ENCODE results near the gene UQCRHL. TPM values are rescaled to one million over a fixed set of nuclear protein-coding genes. Genes with fewer than 3 reads are reported as not detected.

Gene UQCRHL
- total RNA-seq, 1 donor from 2014 or later = 2.4 TPM

- Mint-ChIP-seq H3K27me3 (ENCODE audit: unreplicated experiment) (peaks cover 5% of the 10 kb centered on the region), H3K4me1 (ENCODE audit: unreplicated experiment) (peaks cover 26% of the 10 kb centered on the region), H3K36me3 (ENCODE audit: low read depth, unreplicated experiment) (no peaks in the 10 kb centered on the region), H3K9me3 (ENCODE audit: unreplicated experiment) (no peaks in the 10 kb centered on the region), H3K27ac (ENCODE audit: unreplicated experiment) (no peak overlapping the region), H3K4me3 (ENCODE audit: unreplicated experiment) (no peak overlapping the region)
- DNase-seq (ENCODE audit: low spot score) = no peak
- TF ChIP-seq, protein P1, sequence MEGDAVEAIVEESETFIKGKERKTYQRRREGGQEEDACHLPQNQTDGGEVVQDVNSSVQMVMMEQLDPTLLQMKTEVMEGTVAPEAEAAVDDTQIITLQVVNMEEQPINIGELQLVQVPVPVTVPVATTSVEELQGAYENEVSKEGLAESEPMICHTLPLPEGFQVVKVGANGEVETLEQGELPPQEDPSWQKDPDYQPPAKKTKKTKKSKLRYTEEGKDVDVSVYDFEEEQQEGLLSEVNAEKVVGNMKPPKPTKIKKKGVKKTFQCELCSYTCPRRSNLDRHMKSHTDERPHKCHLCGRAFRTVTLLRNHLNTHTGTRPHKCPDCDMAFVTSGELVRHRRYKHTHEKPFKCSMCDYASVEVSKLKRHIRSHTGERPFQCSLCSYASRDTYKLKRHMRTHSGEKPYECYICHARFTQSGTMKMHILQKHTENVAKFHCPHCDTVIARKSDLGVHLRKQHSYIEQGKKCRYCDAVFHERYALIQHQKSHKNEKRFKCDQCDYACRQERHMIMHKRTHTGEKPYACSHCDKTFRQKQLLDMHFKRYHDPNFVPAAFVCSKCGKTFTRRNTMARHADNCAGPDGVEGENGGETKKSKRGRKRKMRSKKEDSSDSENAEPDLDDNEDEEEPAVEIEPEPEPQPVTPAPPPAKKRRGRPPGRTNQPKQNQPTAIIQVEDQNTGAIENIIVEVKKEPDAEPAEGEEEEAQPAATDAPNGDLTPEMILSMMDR (IDR thresholded peaks at IDR 0.05; ENCODE audit: unreplicated experiment) = no peak
Observed at GRCh38 chr1:15799928-15800835, 7.3 kb downstream of the UQCRHL start.

GRCh38 chr1:15799004-15799867 lies 8.2 kb downstream of the UQCRHL start:
- Mint-ChIP-seq H3K27me3 (ENCODE audit: unreplicated experiment) (peaks cover 5% of the 10 kb centered on the region), H3K27ac (ENCODE audit: unreplicated experiment) (no peak overlapping the region), H3K36me3 (ENCODE audit: low read depth, unreplicated experiment) (no peaks in the 10 kb centered on the region), H3K4me1 (ENCODE audit: unreplicated experiment) (peaks cover 26% of the 10 kb centered on the region), H3K4me3 (ENCODE audit: unreplicated experiment) (peak overlapping the region; percentile 34), H3K9me3 (ENCODE audit: unreplicated experiment) (no peaks in the 10 kb centered on the region)
- no peak for DNase-seq (ENCODE audit: low spot score)
- TF ChIP-seq, protein P1 (IDR thresholded peaks at IDR 0.05; ENCODE audit: unreplicated experiment) = no peak

DNA sequence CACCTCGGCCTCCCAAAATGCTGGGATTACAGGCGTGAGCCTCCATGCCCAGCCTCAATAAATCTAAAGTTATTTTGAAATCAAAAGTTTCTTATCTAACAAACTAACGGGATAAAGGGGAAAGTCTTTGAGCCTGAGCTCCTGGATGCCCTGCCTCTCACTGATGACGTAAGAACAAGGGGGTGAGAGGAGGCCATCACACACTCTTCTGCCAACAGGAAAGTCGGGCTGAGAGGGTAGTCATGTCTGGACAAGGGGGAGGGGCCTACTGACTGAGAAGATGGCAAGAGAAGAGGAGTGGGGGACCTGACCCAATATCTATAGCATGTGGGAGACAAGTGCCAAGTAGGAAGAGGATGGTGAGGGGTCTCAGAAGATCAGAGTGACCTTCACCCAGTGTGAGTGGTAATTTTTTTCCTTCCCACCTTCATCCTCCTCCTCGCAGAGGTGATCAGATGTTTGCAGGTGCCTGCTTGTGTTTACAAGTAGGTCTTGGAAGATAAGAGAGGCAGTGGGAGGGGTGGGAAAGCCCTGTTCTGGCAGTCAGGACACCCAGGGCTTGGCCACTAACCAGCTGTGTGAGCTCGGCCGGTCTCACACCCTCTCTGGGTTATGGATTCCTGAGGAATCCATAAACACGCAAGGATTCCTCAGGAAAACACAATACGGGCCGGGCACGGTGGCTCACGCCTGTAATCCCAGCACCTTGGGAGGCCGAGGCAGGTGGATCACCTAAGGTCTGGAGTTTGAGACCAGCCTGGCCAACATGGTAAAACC lies 9.6 kb downstream of the UQCRHL start:
- no peak overlapping the region for H3K4me3 Mint-ChIP-seq (ENCODE audit: unreplicated experiment)
- H3K4me1 Mint-ChIP-seq (ENCODE audit: unreplicated experiment) = peaks cover 26% of the 10 kb centered on the region
- DNase-seq (ENCODE audit: low spot score) = no peak
- H3K36me3 Mint-ChIP-seq (ENCODE audit: low read depth, unreplicated experiment) = no peaks in the 10 kb centered on the region
- H3K9me3 Mint-ChIP-seq (ENCODE audit: unreplicated experiment) = no peaks in the 10 kb centered on the region
- H3K27ac Mint-ChIP-seq (ENCODE audit: unreplicated experiment) = no peak overlapping the region
- TF ChIP-seq, protein P1 (IDR thresholded peaks at IDR 0.05; ENCODE audit: unreplicated experiment) = no peak
- H3K27me3 Mint-ChIP-seq (ENCODE audit: unreplicated experiment) = peaks cover 5% of the 10 kb centered on the region

- TF ChIP-seq, protein P1 (IDR thresholded peaks at IDR 0.05; ENCODE audit: unreplicated experiment) = no peak
- H3K9me3 Mint-ChIP-seq (ENCODE audit: unreplicated experiment) = no peaks in the 10 kb centered on the region
- H3K27me3 Mint-ChIP-seq (ENCODE audit: unreplicated experiment) = peaks cover 7% of the 10 kb centered on the region
- no peak overlapping the region for H3K4me3 Mint-ChIP-seq (ENCODE audit: unreplicated experiment)
- H3K4me1 Mint-ChIP-seq (ENCODE audit: unreplicated experiment) = peaks cover 20% of the 10 kb centered on the region
- H3K27ac Mint-ChIP-seq (ENCODE audit: unreplicated experiment) = no peak overlapping the region
- DNase-seq (ENCODE audit: low spot score) = no peak
- no peaks in the 10 kb centered on the region for H3K36me3 Mint-ChIP-seq (ENCODE audit: low read depth, unreplicated experiment)
Observed at GRCh38 chr1:15796086-15796462, 11.4 kb downstream of the UQCRHL start.

All from endothelial cell (in vitro differentiated cells).